K562 (cell line): ENCODE results near the gene COCH. TPM values are rescaled to one million over a fixed set of nuclear protein-coding genes. Genes with fewer than 3 reads are reported as not detected.
A peak's percentile ranks its signal among the peaks of the same experiment; 100 is the strongest.
"Not testable (repeated sequence)": the region's sequence is repeated elsewhere in the genome, so short reads cannot be mapped to it uniquely, and the experiment has no call there.

Source experiments
- ATAC-seq: fragments of 200-7000 bp; cut with Tn5 transposase; 3 replicates; pipeline ENCODE4 v1.9.1; 2020; ENCODE audit warnings: moderate library complexity
- BruUV-seq: library from RNA; stranded (reverse); fragments of 400-500 nt; replicated peaks from 2 replicates; lab custom pipeline; 2021; lab: Mats Ljungman, UMichigan
- CTCF ChIA-PET: fragments of 300-600 bp; formaldehyde crosslinking; extraction: SDS; loops from one replicate; lab custom pipeline; 2021; ENCODE audit warnings: low intra/inter-chr PET ratio; lab: Yijun Ruan, JAX
- POLR2A ChIA-PET: fragments of 300-600, 350-650 bp; sonication (Branson Sonifier 250); formaldehyde crosslinking; extraction: SDS; loops from one replicate; lab custom pipeline; 2021; ENCODE audit warnings: antibody characterized with exemption, inconsistent platforms; lab: Yijun Ruan, JAX
- DNase-seq, 4 experiments: peaks; one replicate each; pipeline versions ENCODE4 v3.0.0 to v3.0.0-alpha.2; 2011 to 2018; ENCODE audit warnings: low spot score in 3 of 4, mixed read lengths in 3 of 4; ENCODE audit errors: extremely low read depth in 1 of 4
- FAIRE-seq: peaks from 2 replicates; lab custom pipeline; 2011; peaks lifted over from hg19 to GRCh38; lab: Jason Lieb, UNC
- H2AFZ ChIP-seq: 2 replicates; pipeline ENCODE4 v1.6.0; 2011; ENCODE audit warnings: low read depth, low read length, control low read depth, inconsistent platforms
- H3K27ac ChIP-seq: fragments of 200-600 bp; 3 replicates; pipeline ENCODE4 v1.8.0; 2011; ENCODE audit warnings: low read depth, mild to moderate bottlenecking, control low read depth, inconsistent platforms, low read length, moderate library complexity, mixed read lengths; ENCODE audit errors: extremely low read depth
- H3K27me3 ChIP-seq, 2 experiments: fragments of 300-600 bp in 1 of 2; 2 replicates in 1 of 2; 3 replicates in 1 of 2; pipeline versions ENCODE4 v1.6.0 to v1.8.0; 2011; ENCODE audit warnings: inconsistent platforms in 2 of 2, low read length in 2 of 2, mild to moderate bottlenecking in 1 of 2, mixed read lengths in 1 of 2, moderate library complexity in 1 of 2; ENCODE audit not compliant: control insufficient read depth in 2 of 2, insufficient read depth in 2 of 2
- H3K36me3 ChIP-seq: fragments of 300-600 bp; 3 replicates; pipeline ENCODE4 v1.8.0; 2011; ENCODE audit warnings: mild to moderate bottlenecking, low read length, inconsistent platforms; ENCODE audit not compliant: control insufficient read depth, insufficient read depth
- H3K4me1 ChIP-seq, 2 experiments: fragments of 200-600 bp in 1 of 2; replicated peaks in 1 of 2; 2 replicates in 1 of 2; 3 replicates in 1 of 2; pipeline versions ENCODE4 v1.5.1 to v1.8.0; 2011; ENCODE audit warnings: inconsistent platforms in 2 of 2, low read length in 2 of 2, mild to moderate bottlenecking in 1 of 2, mixed read lengths in 1 of 2, moderate library complexity in 1 of 2; ENCODE audit not compliant: control insufficient read depth in 2 of 2, insufficient read depth in 2 of 2
- H3K4me2 ChIP-seq: 2 replicates; pipeline ENCODE4 v1.6.1; 2011; ENCODE audit warnings: low read length, control low read depth, inconsistent platforms, mixed read lengths; ENCODE audit not compliant: insufficient read depth
- H3K4me3 ChIP-seq: fragments of 200-600 bp; sonication (generic), shearing (Covaris generic); 2 replicates; pipeline ENCODE4 v1.5.1; 2016; ENCODE audit warnings: control low read depth, inconsistent platforms
- H3K79me2 ChIP-seq: fragments of 200-600 bp; 3 replicates; pipeline ENCODE4 v1.8.0; 2011; ENCODE audit warnings: low read length, inconsistent platforms; ENCODE audit not compliant: control insufficient read depth, insufficient read depth
- H3K9ac ChIP-seq, 2 experiments: 2 replicates each; pipeline versions ENCODE4 v1.6.0 to v1.6.1; 2011; ENCODE audit warnings: low read depth in 2 of 2, low read length in 2 of 2, control low read depth in 1 of 2, inconsistent platforms in 1 of 2, mild to moderate bottlenecking in 1 of 2, mixed read lengths in 1 of 2; ENCODE audit not compliant: insufficient read depth in 1 of 2
- H3K9me1 ChIP-seq: one replicate; pipeline ENCODE4 v1.6.0; 2011; ENCODE audit warnings: inconsistent platforms, mild to moderate bottlenecking, low read length, moderate library complexity; ENCODE audit not compliant: control insufficient read depth, insufficient read depth
- H3K9me3 ChIP-seq: replicated peaks from 2 replicates; pipeline ENCODE4 v1.5.1; 2011; ENCODE audit warnings: low read depth, low read length, inconsistent platforms; ENCODE audit not compliant: control insufficient read depth, insufficient read depth
- H4K20me1 ChIP-seq: replicated peaks from 2 replicates; pipeline ENCODE4 v1.6.1; 2011; ENCODE audit warnings: low read length, inconsistent platforms, mixed read lengths; ENCODE audit not compliant: control insufficient read depth, insufficient read depth
- PCBP1 ChIP-seq: fragments of 200-400 bp; formaldehyde crosslinking; IDR thresholded peaks from 2 replicates; pipeline ENCODE4 v1.6.1; 2018; ENCODE audit warnings: mild to moderate bottlenecking, low read depth, low read length; ENCODE audit not compliant: poor library complexity, severe bottlenecking
- ZNF561 ChIP-seq: fragments of 450-650 bp; formaldehyde crosslinking; conservative IDR thresholded peaks from 2 replicates; pipeline ENCODE4 v1.4.0; 2020; ENCODE audit warnings: mild to moderate bottlenecking, moderate library complexity
- WGBS: fragments of 100-300 bp; shearing (Covaris generic); methylation state at CpG from one replicate; pipeline ENCODE4 v1.1.6; 2016; ENCODE audit warnings: low coverage, mixed read lengths; ENCODE audit not compliant: insufficient coverage; ENCODE audit errors: missing lambda C conversion rate; 5-methylcytosine and 5-hydroxymethylcytosine counted together
- in situ Hi-C: fragments of 300-500 bp; cut with MboI; formaldehyde crosslinking; loops from 4 replicates; pipeline ENCODE4 v1.15.0; 2018; ENCODE audit warnings: inconsistent platforms, mixed read lengths
- intact Hi-C: fragments of 100-400 bp; cut with micrococcal nuclease; formaldehyde crosslinking; loops from 2 replicates; pipeline ENCODE4 v1.14.2; 2022
- polyA plus RNA-seq, 8 experiments: library from polyadenylated mRNA; depleted of rRNA in 4 of 8; stranded (reverse) in 5 of 8; unstranded in 3 of 8; fragments of >200 nt; fragmentation: Nextera tagmentation in 2 of 8; fragmentation: Illumina TruSeq in 1 of 8; extraction: Ambion mirVana in 2 of 8; extraction: Trizol in 1 of 8; gene quantifications; 2 replicates each; pipeline versions ENCODE4 v1.2.1 to v1.2.3, GENCODE V29; 2011 to 2014; ENCODE audit warnings: inconsistent platforms in 1 of 8, missing spikeins in 1 of 8
- total RNA-seq, 7 experiments: library from RNA; depleted of rRNA in 6 of 7; stranded (reverse); fragments of >200 nt in 6 of 7; fragmentation: Illumina TruSeq in 2 of 7; extraction: Trizol in 2 of 7; gene quantifications; 2 replicates each; pipeline versions ENCODE4 v1.2.1 to v1.2.3, GENCODE V29; 2011 to 2021; ENCODE audit warnings: low replicate concordance in 1 of 7
- TF ChIP-seq, protein P1 (sequence below): fragments of 200-800 bp; sonication (Bioruptor generic); IDR thresholded peaks from 2 replicates; pipeline ENCODE4 v1.6.1; 2016; ENCODE audit warnings: missing genetic modification characterization, missing compliant biosample characterization

COCH gene
- total and polyA plus RNA-seq, 9 of the 15 experiments (the other 6 are each of a cell fraction or from before 2014, with no cell fraction given) = 27.0 to 141 (median 69.3) TPM

DNA sequence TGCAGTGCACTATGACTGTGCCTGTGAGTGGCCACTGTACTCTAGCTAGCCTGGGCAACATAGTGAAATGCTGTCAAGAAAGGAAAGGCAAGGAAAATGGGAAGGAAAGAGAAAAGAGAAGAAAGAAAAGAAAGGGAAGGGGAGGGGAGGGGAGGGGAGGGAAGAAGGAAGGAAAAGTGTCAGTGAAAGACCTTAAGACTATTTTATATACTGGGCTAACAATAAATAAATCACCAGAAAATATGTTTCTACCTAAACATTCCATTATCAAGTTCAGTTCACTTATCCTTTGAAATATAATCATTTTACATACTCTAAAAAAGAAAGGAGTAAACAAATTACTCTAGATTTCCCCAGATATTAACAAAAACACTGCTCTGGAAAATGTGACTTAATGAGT is 22.1 kb downstream of the COCH start:
- POLR2A ChIA-PET = no interaction called here

GRCh38 chr14:30897121-30897520 is 22.8 kb downstream of the COCH start:
- POLR2A ChIA-PET, DNase-seq, in situ Hi-C loops, H3K4me2 ChIP-seq, BruUV-seq, H2AFZ ChIP-seq, H3K9me3 ChIP-seq, H3K79me2 ChIP-seq, H3K27ac ChIP-seq, FAIRE-seq, H3K4me3 ChIP-seq, intact Hi-C loops, CTCF ChIA-PET, H3K9me1 ChIP-seq, ATAC-seq, H3K4me1 ChIP-seq, H4K20me1 ChIP-seq, H3K9ac ChIP-seq, H3K27me3 ChIP-seq: not testable (repeated sequence)
- H3K36me3 ChIP-seq = peaks cover 44% of the 10 kb centered on the region
- WGBS = 100% methylated on average over 1 of the region's 3 CpGs

More for the DNA sequence above, 22.1 kb downstream of the COCH start:
- BruUV-seq = no TSS peak
- no peaks in the 10 kb centered on the region for H4K20me1 ChIP-seq
- H3K4me1 ChIP-seq = no peaks in the 10 kb centered on the region
- CTCF ChIA-PET = no interaction called here
- peaks cover 43% of the 10 kb centered on the region for H3K36me3 ChIP-seq
- no peaks in the 10 kb centered on the region for H3K79me2 ChIP-seq
- H3K27ac ChIP-seq = no peak overlapping the region
- in situ Hi-C loops (no loop called here), intact Hi-C loops (no loop called here)
- H3K9me1 ChIP-seq = no peaks in the 10 kb centered on the region
- no peak overlapping the region for H2AFZ ChIP-seq
- no peak for TF ChIP-seq ZNF561
- TF ChIP-seq PCBP1 = peak; percentile 57
- TF ChIP-seq, protein P1, sequence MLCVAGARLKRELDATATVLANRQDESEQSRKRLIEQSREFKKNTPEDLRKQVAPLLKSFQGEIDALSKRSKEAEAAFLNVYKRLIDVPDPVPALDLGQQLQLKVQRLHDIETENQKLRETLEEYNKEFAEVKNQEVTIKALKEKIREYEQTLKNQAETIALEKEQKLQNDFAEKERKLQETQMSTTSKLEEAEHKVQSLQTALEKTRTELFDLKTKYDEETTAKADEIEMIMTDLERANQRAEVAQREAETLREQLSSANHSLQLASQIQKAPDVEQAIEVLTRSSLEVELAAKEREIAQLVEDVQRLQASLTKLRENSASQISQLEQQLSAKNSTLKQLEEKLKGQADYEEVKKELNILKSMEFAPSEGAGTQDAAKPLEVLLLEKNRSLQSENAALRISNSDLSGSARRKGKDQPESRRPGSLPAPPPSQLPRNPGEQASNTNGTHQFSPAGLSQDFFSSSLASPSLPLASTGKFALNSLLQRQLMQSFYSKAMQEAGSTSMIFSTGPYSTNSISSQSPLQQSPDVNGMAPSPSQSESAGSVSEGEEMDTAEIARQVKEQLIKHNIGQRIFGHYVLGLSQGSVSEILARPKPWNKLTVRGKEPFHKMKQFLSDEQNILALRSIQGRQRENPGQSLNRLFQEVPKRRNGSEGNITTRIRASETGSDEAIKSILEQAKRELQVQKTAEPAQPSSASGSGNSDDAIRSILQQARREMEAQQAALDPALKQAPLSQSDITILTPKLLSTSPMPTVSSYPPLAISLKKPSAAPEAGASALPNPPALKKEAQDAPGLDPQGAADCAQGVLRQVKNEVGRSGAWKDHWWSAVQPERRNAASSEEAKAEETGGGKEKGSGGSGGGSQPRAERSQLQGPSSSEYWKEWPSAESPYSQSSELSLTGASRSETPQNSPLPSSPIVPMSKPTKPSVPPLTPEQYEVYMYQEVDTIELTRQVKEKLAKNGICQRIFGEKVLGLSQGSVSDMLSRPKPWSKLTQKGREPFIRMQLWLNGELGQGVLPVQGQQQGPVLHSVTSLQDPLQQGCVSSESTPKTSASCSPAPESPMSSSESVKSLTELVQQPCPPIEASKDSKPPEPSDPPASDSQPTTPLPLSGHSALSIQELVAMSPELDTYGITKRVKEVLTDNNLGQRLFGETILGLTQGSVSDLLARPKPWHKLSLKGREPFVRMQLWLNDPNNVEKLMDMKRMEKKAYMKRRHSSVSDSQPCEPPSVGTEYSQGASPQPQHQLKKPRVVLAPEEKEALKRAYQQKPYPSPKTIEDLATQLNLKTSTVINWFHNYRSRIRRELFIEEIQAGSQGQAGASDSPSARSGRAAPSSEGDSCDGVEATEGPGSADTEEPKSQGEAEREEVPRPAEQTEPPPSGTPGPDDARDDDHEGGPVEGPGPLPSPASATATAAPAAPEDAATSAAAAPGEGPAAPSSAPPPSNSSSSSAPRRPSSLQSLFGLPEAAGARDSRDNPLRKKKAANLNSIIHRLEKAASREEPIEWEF (CRISPR knock-in tag) = no peak
- no peak overlapping the region for H3K9ac ChIP-seq
- ATAC-seq (no peak), DNase-seq (no peak), FAIRE-seq (no peak)
- H3K9me3 ChIP-seq = no peaks in the 10 kb centered on the region
- H3K4me3 ChIP-seq = no peak overlapping the region
- H3K27me3 ChIP-seq = no peaks in the 10 kb centered on the region
- no peak overlapping the region for H3K4me2 ChIP-seq
